ENCODE measurements around the gene VWDE. TPM values are rescaled to one million over a fixed set of nuclear protein-coding genes. Genes with fewer than 3 reads are reported as not detected.

Gene VWDE
- total and polyA plus RNA-seq, 2 of the 13 experiments (the other 11 are each of a cell fraction or from before 2014, with no cell fraction given): 0.12 to 0.27 TPM

DNA sequence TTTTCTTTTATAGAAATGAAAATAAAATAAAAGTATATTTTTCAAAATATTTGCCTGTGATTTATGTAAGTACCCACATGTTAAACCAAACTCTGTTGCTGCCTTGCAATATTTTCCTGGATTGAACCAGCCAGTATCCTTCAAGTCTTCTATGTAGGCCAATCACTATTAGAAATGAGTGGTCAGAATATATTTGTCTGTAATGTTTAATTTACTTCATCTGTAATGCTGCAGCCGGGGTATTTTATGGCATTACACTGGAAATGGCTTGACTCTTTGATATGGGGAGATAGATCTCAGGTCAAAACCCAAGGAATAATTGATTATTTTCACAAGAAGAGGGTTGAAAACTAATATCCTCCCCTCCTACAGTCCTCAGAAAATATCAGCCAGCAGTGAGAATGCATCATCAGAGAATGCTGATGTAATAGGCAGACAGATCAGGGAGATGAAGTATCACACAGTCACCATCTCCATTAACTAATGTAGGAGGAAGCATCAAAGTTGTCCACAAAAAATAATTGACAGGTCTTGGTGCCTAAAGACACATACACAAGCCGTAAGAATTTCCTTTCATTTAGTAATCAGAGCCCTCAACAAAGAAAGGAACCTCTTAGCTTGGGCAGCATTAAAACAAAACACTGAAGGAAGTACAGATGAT is 82.5 kb downstream of the VWDE start:
- no peak overlapping the region for H3K27ac ChIP-seq (ENCODE audit: extremely low read length, insufficient read depth, low read length)
- H3K9ac ChIP-seq (ENCODE audit: insufficient read depth, low read depth, low read length): no peak overlapping the region
- H3K79me2 ChIP-seq (ENCODE audit: insufficient read depth, low read length): no peaks in the 10 kb centered on the region
- H2AFZ ChIP-seq (ENCODE audit: low read length): no peak overlapping the region
- TF ChIP-seq CENPT (CRISPR knock-in tag; IDR thresholded peaks at IDR 0.05; ENCODE audit: low read depth) (no peak), SRSF1 (optimal IDR thresholded peaks at IDR 0.05; ENCODE audit: low read depth, low read length) (no peak), MBD4 (IDR thresholded peaks at IDR 0.05; ENCODE audit: borderline replicate concordance, low read length) (no peak), ZNF234 (CRISPR knock-in tag; conservative IDR thresholded peaks at IDR 0.05) (no peak), TAF1 (CRISPR knock-in tag; IDR thresholded peaks at IDR 0.05) (no peak)
- TF ChIP-seq, protein P1, sequence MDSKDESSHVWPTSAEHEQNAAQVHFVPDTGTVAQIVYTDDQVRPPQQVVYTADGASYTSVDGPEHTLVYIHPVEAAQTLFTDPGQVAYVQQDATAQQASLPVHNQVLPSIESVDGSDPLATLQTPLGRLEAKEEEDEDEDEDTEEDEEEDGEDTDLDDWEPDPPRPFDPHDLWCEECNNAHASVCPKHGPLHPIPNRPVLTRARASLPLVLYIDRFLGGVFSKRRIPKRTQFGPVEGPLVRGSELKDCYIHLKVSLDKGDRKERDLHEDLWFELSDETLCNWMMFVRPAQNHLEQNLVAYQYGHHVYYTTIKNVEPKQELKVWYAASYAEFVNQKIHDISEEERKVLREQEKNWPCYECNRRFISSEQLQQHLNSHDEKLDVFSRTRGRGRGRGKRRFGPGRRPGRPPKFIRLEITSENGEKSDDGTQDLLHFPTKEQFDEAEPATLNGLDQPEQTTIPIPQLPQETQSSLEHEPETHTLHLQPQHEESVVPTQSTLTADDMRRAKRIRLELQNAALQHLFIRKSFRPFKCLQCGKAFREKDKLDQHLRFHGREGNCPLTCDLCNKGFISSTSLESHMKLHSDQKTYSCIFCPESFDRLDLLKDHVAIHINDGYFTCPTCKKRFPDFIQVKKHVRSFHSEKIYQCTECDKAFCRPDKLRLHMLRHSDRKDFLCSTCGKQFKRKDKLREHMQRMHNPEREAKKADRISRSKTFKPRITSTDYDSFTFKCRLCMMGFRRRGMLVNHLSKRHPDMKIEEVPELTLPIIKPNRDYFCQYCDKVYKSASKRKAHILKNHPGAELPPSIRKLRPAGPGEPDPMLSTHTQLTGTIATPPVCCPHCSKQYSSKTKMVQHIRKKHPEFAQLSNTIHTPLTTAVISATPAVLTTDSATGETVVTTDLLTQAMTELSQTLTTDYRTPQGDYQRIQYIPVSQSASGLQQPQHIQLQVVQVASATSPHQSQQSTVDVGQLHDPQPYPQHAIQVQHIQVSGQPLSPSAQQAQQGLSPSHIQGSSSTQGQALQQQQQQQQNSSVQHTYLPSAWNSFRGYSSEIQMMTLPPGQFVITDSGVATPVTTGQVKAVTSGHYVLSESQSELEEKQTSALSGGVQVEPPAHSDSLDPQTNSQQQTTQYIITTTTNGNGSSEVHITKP (CRISPR knock-in tag; IDR thresholded peaks at IDR 0.05; ENCODE audit: low read depth): no peak
- no peaks in the 10 kb centered on the region for H4K20me1 ChIP-seq (ENCODE audit: insufficient read depth, low read length)
- in situ Hi-C loops (cut with HindIII; ENCODE audit: extremely low pct_ligation_motif_present, low pct_unique_long_range_greater_than_20kb): loop anchor here (5.0 kb wide), 1 partner anchor 254 kb away; no protein-coding TSS in a partner anchor
- 47% methylated on average over 2 of the region's 2 CpGs for WGBS (ENCODE audit: low lambda C conversion rate)
- DNase-seq (ENCODE audit: low spot score) (no peak), FAIRE-seq (no peak), ATAC-seq (no peak)
- no peaks in the 10 kb centered on the region for H3K27me3 ChIP-seq (ENCODE audit: control insufficient read depth in 1 of 2, insufficient read depth in 2 of 2, low read length in 2 of 2)
- CTCF ChIA-PET (ENCODE audit: low intra/inter-chr PET ratio, low total read pairs): interaction anchor here (2.6 kb wide), 1 partner anchor 253 kb away, joined by 42 read pairs; no protein-coding TSS in a partner anchor
- no TSS peak for BruUV-seq (replicated peaks)
- no peaks in the 10 kb centered on the region for H3K9me3 ChIP-seq (ENCODE audit: low read length)
- H3K4me3 ChIP-seq (replicated peaks in 1 of 3; ENCODE audit: insufficient read depth in 1 of 3, low read depth in 2 of 3, low read length in 3 of 3): no peak overlapping the region
- intact Hi-C loops (cut with micrococcal nuclease; ENCODE audit: unreplicated experiment): loop anchor here (5.0 kb wide), 1 partner anchor 484 kb away; no protein-coding TSS in a partner anchor
- H3K4me1 ChIP-seq (ENCODE audit: insufficient read depth, low read length): no peaks in the 10 kb centered on the region
- POLR2A ChIA-PET: no interaction called here
- H3K4me2 ChIP-seq (ENCODE audit: low read depth, low read length): no peak overlapping the region
- no peaks in the 10 kb centered on the region for H3K36me3 ChIP-seq (replicated peaks in 1 of 2; ENCODE audit: control insufficient read depth in 1 of 2, insufficient read depth in 2 of 2, low read length in 2 of 2)

All from HepG2 (cell line).